PC-3 (cell line): ENCODE measurements around the gene PSMG2. TPM values are rescaled to one million over a fixed set of nuclear protein-coding genes. Genes with fewer than 3 reads are reported as not detected.

Source experiments
- ATAC-seq: fragments of 200-7000 bp; cut with Tn5 transposase; 2 replicates; pipeline ENCODE4 v1.9.1; 2020; ENCODE audit warnings: mild to moderate bottlenecking, moderate library complexity
- BruUV-seq: library from RNA; stranded (reverse); fragments of 400-500 nt; replicated peaks from 2 replicates; lab custom pipeline; 2021; lab: Mats Ljungman, UMichigan
- CTCF ChIA-PET: fragments of 300-600 bp; sonication (Branson Sonifier 250); formaldehyde crosslinking; loops from one replicate; lab custom pipeline; 2022; ENCODE audit warnings: antibody characterized with exemption; lab: Charles Lee
- POLR2A ChIA-PET: fragments of 300-600 bp; sonication (Branson Sonifier 250); formaldehyde crosslinking; loops from one replicate; lab custom pipeline; 2022; ENCODE audit warnings: antibody characterized with exemption; ENCODE audit not compliant: unreplicated experiment; lab: Charles Lee
- DNase-seq: peaks from one replicate; pipeline ENCODE4 v3.0.0-alpha.2; 2015
- H2AFZ ChIP-seq: fragments of 300-600 bp; sonication (generic); 2 replicates; pipeline ENCODE4 v1.6.0; 2016; ENCODE audit warnings: antibody characterized with exemption, low read length
- H3F3A ChIP-seq: fragments of 300-600 bp; sonication (generic); one replicate; pipeline ENCODE4 v1.6.0; 2017; ENCODE audit warnings: antibody characterized with exemption, low read length, control low read depth, mild to moderate bottlenecking; ENCODE audit not compliant: unreplicated experiment
- H3K27ac ChIP-seq: fragments of 300-600 bp; sonication (generic); 2 replicates; pipeline ENCODE4 v1.5.1; 2016; ENCODE audit warnings: mild to moderate bottlenecking, low read length
- H3K27me3 ChIP-seq: fragments of 300-600 bp; sonication (generic); 2 replicates; pipeline ENCODE4 v1.6.1; 2016; ENCODE audit warnings: low read length, mixed read lengths
- H3K36me3 ChIP-seq: fragments of 300-600 bp; sonication (generic); 2 replicates; pipeline ENCODE4 v1.6.1; 2016; ENCODE audit warnings: low read depth, mixed run types, low read length, mixed read lengths
- H3K4me1 ChIP-seq: fragments of 300-600 bp; sonication (generic); 2 replicates; pipeline ENCODE4 v1.5.1; 2016; ENCODE audit warnings: low read length; ENCODE audit not compliant: insufficient read depth
- H3K4me2 ChIP-seq: fragments of 300-600 bp; sonication (generic); 2 replicates; pipeline ENCODE4 v1.6.0; 2016; ENCODE audit warnings: low read length
- H3K4me3 ChIP-seq: fragments of 300-600 bp; sonication (generic); 2 replicates; pipeline ENCODE4 v1.5.1; 2016; ENCODE audit warnings: mild to moderate bottlenecking, low read length, mixed read lengths
- H3K79me2 ChIP-seq: fragments of 300-600 bp; sonication (generic); 2 replicates; pipeline ENCODE4 v1.6.1; 2017; ENCODE audit warnings: low read length, mixed read lengths
- H3K9ac ChIP-seq: fragments of 300-600 bp; sonication (generic); 2 replicates; pipeline ENCODE4 v1.6.0; 2016; ENCODE audit warnings: mild to moderate bottlenecking, low read length
- H3K9me2 ChIP-seq: fragments of 300-600 bp; sonication (generic); replicated peaks from 2 replicates; pipeline ENCODE4 v1.6.1; 2016; ENCODE audit warnings: mixed run types, low read length, mixed read lengths
- H3K9me3 ChIP-seq: fragments of 300-600 bp; sonication (generic); 2 replicates; pipeline ENCODE4 v1.6.1; 2016; ENCODE audit warnings: low read length, mixed read lengths
- H4K20me1 ChIP-seq: fragments of 300-600 bp; sonication (generic); 2 replicates; pipeline ENCODE4 v1.6.1; 2016; ENCODE audit warnings: low read length, mixed read lengths
- CTCF ChIP-seq: fragments of 300-600 bp; sonication (generic); conservative IDR thresholded peaks from 2 replicates; pipeline ENCODE4 v1.5.1; 2017; ENCODE audit warnings: antibody characterized with exemption, low read depth, mild to moderate bottlenecking, low read length
- EZH2 ChIP-seq: fragments of 300-600 bp; sonication (generic); IDR thresholded peaks from one replicate; pipeline ENCODE4 v1.6.1; 2017; ENCODE audit warnings: antibody characterized with exemption, mild to moderate bottlenecking, low read length; ENCODE audit not compliant: unreplicated experiment
- EZH2phosphoT487 ChIP-seq: fragments of 300-600 bp; sonication (generic); IDR thresholded peaks from 2 replicates; pipeline ENCODE4 v1.6.1; 2018; ENCODE audit warnings: mild to moderate bottlenecking, antibody characterized with exemption, low read length, borderline replicate concordance
- intact Hi-C: fragments of 100-400 bp; cut with micrococcal nuclease; formaldehyde crosslinking; loops from 2 replicates; pipeline ENCODE4 v1.9.0; 2023
- total RNA-seq: library from RNA; depleted of rRNA; stranded (reverse); fragments of >200 nt; gene quantifications from 2 replicates; pipeline ENCODE4 v1.2.3, GENCODE V29; 2014

PSMG2 gene
- total RNA-seq, 1 experiment from 2014 or later = 93.6 TPM

GRCh38 chr18:12747530-12748315 is 44.9 kb downstream of the PSMG2 start:
- Histone ChIP-seq H3K4me2 (no peak overlapping the region), H3K36me3 (no peaks in the 10 kb centered on the region), H3K9me3 (no peaks in the 10 kb centered on the region), H2AFZ (no peak overlapping the region), H4K20me1 (no peaks in the 10 kb centered on the region), H3F3A (no peaks in the 10 kb centered on the region), H3K9me2 (no peaks in the 10 kb centered on the region), H3K79me2 (no peaks in the 10 kb centered on the region), H3K4me3 (no peak overlapping the region), H3K9ac (no peak overlapping the region), H3K27me3 (no peaks in the 10 kb centered on the region), H3K27ac (no peak overlapping the region), H3K4me1 (peaks cover 6% of the 10 kb centered on the region)
- BruUV-seq = no TSS peak
- intact Hi-C loops = no loop called here
- ATAC-seq = no peak
- TF ChIP-seq CTCF = no peak
- TF ChIP-seq EZH2phosphoT487 = no peak
- no peak for TF ChIP-seq EZH2
- CTCF ChIA-PET = no interaction called here
- POLR2A ChIA-PET = no interaction called here
- no peak for DNase-seq

GRCh38 chr18:12748671-12749070 is 45.8 kb downstream of the PSMG2 start:
- TF ChIP-seq EZH2 = no peak
- TF ChIP-seq EZH2phosphoT487 = no peak
- TF ChIP-seq CTCF = no peak
- Histone ChIP-seq H3K9me3 (no peaks in the 10 kb centered on the region), H3K79me2 (no peaks in the 10 kb centered on the region), H3K36me3 (no peaks in the 10 kb centered on the region), H3F3A (no peaks in the 10 kb centered on the region), H4K20me1 (no peaks in the 10 kb centered on the region), H3K4me2 (no peak overlapping the region), H3K9me2 (no peaks in the 10 kb centered on the region), H3K27ac (no peak overlapping the region), H3K9ac (no peak overlapping the region), H3K4me3 (no peak overlapping the region), H2AFZ (no peak overlapping the region), H3K4me1 (no peaks in the 10 kb centered on the region), H3K27me3 (no peaks in the 10 kb centered on the region)
- ATAC-seq = no peak
- intact Hi-C loops = no loop called here
- POLR2A ChIA-PET = no interaction called here
- no peak for DNase-seq
- BruUV-seq = no TSS peak
- CTCF ChIA-PET = no interaction called here

GRCh38 chr18:12749121-12749520 is 46.3 kb downstream of the PSMG2 start:
- Histone ChIP-seq H3K4me2 (no peak overlapping the region), H3K9me3 (no peaks in the 10 kb centered on the region), H3K9me2 (no peaks in the 10 kb centered on the region), H3F3A (no peaks in the 10 kb centered on the region), H2AFZ (no peak overlapping the region), H3K27ac (no peak overlapping the region), H4K20me1 (no peaks in the 10 kb centered on the region), H3K9ac (no peak overlapping the region), H3K79me2 (no peaks in the 10 kb centered on the region), H3K36me3 (no peaks in the 10 kb centered on the region), H3K27me3 (no peaks in the 10 kb centered on the region), H3K4me3 (no peak overlapping the region), H3K4me1 (no peaks in the 10 kb centered on the region)
- POLR2A ChIA-PET = no interaction called here
- no peak for DNase-seq
- intact Hi-C loops = no loop called here
- TF ChIP-seq EZH2phosphoT487 (no peak), EZH2 (no peak)
- BruUV-seq = no TSS peak
- CTCF ChIA-PET = no interaction called here
- no peak for ATAC-seq
